ENCODE data around the gene PTH1R. TPM values are rescaled to one million over a fixed set of nuclear protein-coding genes. Genes with fewer than 3 reads are reported as not detected.

Gene PTH1R
- total RNA-seq, 1 experiment from 2014 or later = not detected

- Mint-ChIP-seq H3K4me3 (ENCODE audit: low read depth, unreplicated experiment) (peak overlapping the region; percentile 63), H3K27ac (ENCODE audit: unreplicated experiment) (peak overlapping the region; percentile 97), H3K36me3 (ENCODE audit: insufficient read depth, unreplicated experiment) (peaks cover 69% of the 10 kb centered on the region), H3K27me3 (ENCODE audit: unreplicated experiment) (no peaks in the 10 kb centered on the region), H3K4me1 (ENCODE audit: low read depth, unreplicated experiment) (peaks cover 88% of the 10 kb centered on the region), H3K9me3 (ENCODE audit: low read depth, unreplicated experiment) (no peaks in the 10 kb centered on the region)
- CTCF ChIA-PET = interaction anchor here (0.7 to 1.7 kb wide), 5 partner anchors 8 to 701 kb away, joined by 3 to 14 read pairs (median 3); partner anchors contain the start of genes CCR3 and NBEAL2
- no TSS peak for BruUV-seq (replicated peaks)
- peak; percentile 57 for DNase-seq
- intact Hi-C loops (cut with micrococcal nuclease; ENCODE audit: unreplicated experiment) = loop anchor here (2.0 to 5.0 kb wide), 2 partner anchors 13 to 34 kb away; partner anchors contain the start of genes CCDC12 and NBEAL2
- TF ChIP-seq CTCF (IDR thresholded peaks at IDR 0.05; ENCODE audit: unreplicated experiment) = no peak
Observed at GRCh38 chr3:46943237-46944187, 66.0 kb downstream of the PTH1R start.

- no peaks in the 10 kb centered on the region for H3K27me3 Mint-ChIP-seq (ENCODE audit: unreplicated experiment)
- H3K4me3 Mint-ChIP-seq (ENCODE audit: low read depth, unreplicated experiment) = peak overlapping the region; percentile 63
- peaks cover 88% of the 10 kb centered on the region for H3K4me1 Mint-ChIP-seq (ENCODE audit: low read depth, unreplicated experiment)
- CTCF ChIA-PET = interaction anchor here (0.6 to 1.7 kb wide), 6 partner anchors 9 to 702 kb away, joined by 3 to 14 read pairs (median 4); partner anchors contain the start of genes CCR3 and NBEAL2
- TF ChIP-seq CTCF (IDR thresholded peaks at IDR 0.05; ENCODE audit: unreplicated experiment) = no peak
- H3K9me3 Mint-ChIP-seq (ENCODE audit: low read depth, unreplicated experiment) = no peaks in the 10 kb centered on the region
- BruUV-seq (replicated peaks) = no TSS peak
- peaks cover 65% of the 10 kb centered on the region for H3K36me3 Mint-ChIP-seq (ENCODE audit: insufficient read depth, unreplicated experiment)
- intact Hi-C loops (cut with micrococcal nuclease; ENCODE audit: unreplicated experiment) = loop anchor here (2.0 to 5.0 kb wide), 2 partner anchors 13 to 33 kb away; partner anchors contain the start of genes CCDC12 and NBEAL2
- DNase-seq = no peak
- peak overlapping the region; percentile 97 for H3K27ac Mint-ChIP-seq (ENCODE audit: unreplicated experiment)
Observed at GRCh38 chr3:46944191-46944590, 66.7 kb downstream of the PTH1R start.

GRCh38 chr3:46946416-46946815 lies 68.9 kb downstream of the PTH1R start:
- H3K4me1 Mint-ChIP-seq (ENCODE audit: low read depth, unreplicated experiment) = peaks cover 78% of the 10 kb centered on the region
- no peaks in the 10 kb centered on the region for H3K27me3 Mint-ChIP-seq (ENCODE audit: unreplicated experiment)
- no peaks in the 10 kb centered on the region for H3K9me3 Mint-ChIP-seq (ENCODE audit: low read depth, unreplicated experiment)
- peak; percentile 44 for DNase-seq
- CTCF ChIA-PET = interaction anchor here (2.2 kb wide), 1 partner anchor 37 kb away, joined by 7 read pairs; no protein-coding TSS in a partner anchor
- intact Hi-C loops (cut with micrococcal nuclease; ENCODE audit: unreplicated experiment) = no loop called here
- TF ChIP-seq CTCF (IDR thresholded peaks at IDR 0.05; ENCODE audit: unreplicated experiment) = no peak
- peaks cover 59% of the 10 kb centered on the region for H3K36me3 Mint-ChIP-seq (ENCODE audit: insufficient read depth, unreplicated experiment)
- BruUV-seq (replicated peaks) = no TSS peak
- H3K4me3 Mint-ChIP-seq (ENCODE audit: low read depth, unreplicated experiment) = peak overlapping the region; percentile 31
- peak overlapping the region; percentile 97 for H3K27ac Mint-ChIP-seq (ENCODE audit: unreplicated experiment)

GRCh38 chr3:46946856-46947545 lies 69.5 kb downstream of the PTH1R start:
- Mint-ChIP-seq H3K27ac (ENCODE audit: unreplicated experiment) (peak overlapping the region; percentile 97), H3K4me3 (ENCODE audit: low read depth, unreplicated experiment) (peak overlapping the region; percentile 31), H3K9me3 (ENCODE audit: low read depth, unreplicated experiment) (no peaks in the 10 kb centered on the region), H3K4me1 (ENCODE audit: low read depth, unreplicated experiment) (peaks cover 75% of the 10 kb centered on the region), H3K36me3 (ENCODE audit: insufficient read depth, unreplicated experiment) (peaks cover 58% of the 10 kb centered on the region), H3K27me3 (ENCODE audit: unreplicated experiment) (no peaks in the 10 kb centered on the region)
- intact Hi-C loops (cut with micrococcal nuclease; ENCODE audit: unreplicated experiment) = no loop called here
- peak; percentile 60 for DNase-seq
- CTCF ChIA-PET = interaction anchor here (1.1 to 2.2 kb wide), 4 partner anchors 12 to 38 kb away, joined by 5 to 7 read pairs (median 6); partner anchors contain the start of gene CCDC12
- no peak for TF ChIP-seq CTCF (IDR thresholded peaks at IDR 0.05; ENCODE audit: unreplicated experiment)
- no TSS peak for BruUV-seq (replicated peaks)
